HG03565 (cell line): Measurements from ENCODE around the gene HSBP1L1.

Source experiments
- ATAC-seq: cut with Tn5 transposase; IDR thresholded peaks from one replicate; pipeline ENCODE4 v1.9.1; 2021; ENCODE audit warnings: mild to moderate bottlenecking, moderate library complexity; ENCODE audit not compliant: unreplicated experiment

HSBP1L1 gene

GRCh38 chr18:79944126-79944731 is 20.2 kb upstream of the HSBP1L1 start:
- ATAC-seq: no peak

- ATAC-seq: no peak
Observed at GRCh38 chr18:79944746-79945117, 19.7 kb upstream of the HSBP1L1 start.

DNA sequence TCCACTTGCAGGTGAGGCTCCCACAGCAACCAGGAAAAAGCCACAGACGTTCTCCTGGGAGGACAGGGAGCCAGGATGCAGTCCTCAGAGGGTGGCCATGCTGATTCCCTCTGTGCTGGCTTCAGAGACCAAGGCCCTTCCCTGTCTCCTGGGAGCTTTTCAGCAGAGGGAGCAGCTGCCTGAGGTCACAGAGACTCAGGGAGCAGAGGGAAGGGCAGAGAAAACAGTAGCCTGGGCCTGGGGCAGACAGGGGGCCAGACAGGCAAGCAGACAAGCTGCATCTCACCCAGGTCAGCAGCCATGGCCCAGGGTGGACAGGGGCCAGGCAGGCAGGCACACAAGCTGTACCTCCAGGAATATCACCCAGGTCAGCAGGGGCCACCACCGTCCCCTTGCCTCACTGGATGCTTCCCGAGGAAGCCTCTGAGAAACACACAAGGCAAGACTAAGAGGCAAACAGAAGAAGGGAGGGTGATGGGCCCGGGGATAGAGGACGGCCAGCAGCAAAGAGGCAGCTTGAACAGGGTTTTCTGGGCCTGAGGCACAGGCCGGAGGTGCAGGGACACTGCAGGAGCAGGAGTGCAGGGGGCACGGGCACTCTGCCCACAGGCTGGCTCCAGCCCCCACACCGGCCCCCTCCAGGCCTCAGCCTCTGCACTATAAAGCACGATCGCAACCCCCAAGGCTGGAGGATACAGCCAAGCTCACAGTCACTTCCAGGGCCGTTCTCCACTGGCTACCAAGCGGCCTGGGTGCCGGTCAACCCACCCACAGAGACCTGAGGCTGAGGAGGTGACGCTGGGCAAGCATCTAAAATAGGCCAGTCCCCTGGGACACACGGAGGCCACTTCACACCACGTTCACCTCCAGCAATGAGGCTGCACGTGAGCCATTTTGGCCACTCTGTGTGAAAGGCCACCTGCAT is 19.1 kb upstream of the HSBP1L1 start:
- ATAC-seq: no peak

GRCh38 chr18:79947054-79947755 is 17.2 kb upstream of the HSBP1L1 start:
- ATAC-seq: no peak

GRCh38 chr18:79947881-79948610 is 16.4 kb upstream of the HSBP1L1 start:
- no peak for ATAC-seq

DNA sequence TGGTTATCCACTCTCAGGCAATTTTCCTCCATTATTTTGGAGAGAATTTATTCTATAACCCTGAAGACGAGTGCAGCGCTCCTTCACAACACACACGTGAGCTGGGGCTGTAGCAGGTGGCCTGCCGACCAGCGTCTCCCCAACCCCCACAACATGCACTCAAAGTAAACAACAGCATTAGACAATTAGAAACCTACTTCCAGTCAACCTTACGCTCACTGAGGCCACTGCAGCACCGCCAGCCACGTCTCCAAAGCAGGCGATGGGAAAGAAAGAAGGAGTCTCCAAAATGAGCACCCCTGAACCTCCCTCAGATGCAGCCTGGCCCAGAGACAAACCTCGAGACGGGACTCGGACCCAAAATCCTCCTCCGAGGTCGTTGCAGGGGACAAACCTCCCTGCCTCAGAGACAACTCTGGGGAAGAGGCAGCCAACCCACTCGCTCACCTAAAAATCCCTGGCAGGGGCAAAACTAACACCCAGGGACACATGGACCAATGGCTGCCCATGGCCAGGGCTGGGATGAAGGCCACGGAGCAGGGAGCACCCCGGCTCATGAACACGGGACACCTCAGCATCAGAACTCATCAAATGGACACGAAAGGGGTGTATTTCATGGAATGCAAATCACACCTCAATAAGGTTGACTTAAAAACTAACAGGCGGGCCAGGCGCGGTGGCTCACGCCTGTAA is 15.6 kb upstream of the HSBP1L1 start:
- ATAC-seq: no peak

- ATAC-seq: peak; percentile 23
Observed at GRCh38 chr18:79949697-79950487, 14.6 kb upstream of the HSBP1L1 start.

DNA sequence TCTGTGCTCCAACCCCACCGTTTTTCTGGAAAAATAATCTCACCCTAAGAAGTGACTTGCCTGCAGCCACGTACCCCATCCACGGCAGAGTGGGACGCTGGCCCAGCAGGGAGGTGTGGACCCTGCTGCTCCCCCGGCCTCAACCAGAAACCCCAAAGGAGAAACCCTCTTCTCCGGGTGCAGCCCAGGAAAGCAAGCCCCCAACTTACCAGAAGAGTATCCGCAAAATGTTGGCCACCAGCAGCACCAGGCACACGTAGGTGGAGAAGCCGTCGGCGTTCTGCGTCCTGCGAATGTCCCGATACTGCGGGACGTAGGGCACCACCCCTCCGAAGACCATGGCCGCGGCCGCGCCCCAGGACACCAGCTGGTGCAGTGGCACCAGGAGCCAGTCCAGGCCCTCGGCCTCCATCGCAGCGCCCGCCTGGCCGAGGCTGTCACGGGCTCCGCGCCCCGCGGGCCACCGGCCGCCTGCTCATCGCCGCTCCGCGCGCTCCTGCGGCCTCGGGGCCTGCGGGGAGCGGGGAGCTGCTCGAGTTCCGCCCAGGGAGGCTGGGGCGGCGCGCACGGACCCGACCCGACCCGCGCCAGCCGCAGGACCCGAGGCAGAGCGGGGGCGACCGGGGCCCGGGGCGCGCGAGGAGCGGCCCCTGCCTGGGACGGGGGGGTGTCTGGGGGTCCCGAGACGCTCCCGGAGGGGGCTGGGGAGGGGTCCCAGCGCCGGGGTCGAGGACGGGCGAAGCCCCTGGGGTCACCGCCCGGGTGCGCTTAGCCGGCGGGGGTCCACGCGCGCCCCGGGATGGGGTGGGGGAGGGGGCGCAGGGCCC is 13.7 kb upstream of the HSBP1L1 start:
- no peak for ATAC-seq

DNA sequence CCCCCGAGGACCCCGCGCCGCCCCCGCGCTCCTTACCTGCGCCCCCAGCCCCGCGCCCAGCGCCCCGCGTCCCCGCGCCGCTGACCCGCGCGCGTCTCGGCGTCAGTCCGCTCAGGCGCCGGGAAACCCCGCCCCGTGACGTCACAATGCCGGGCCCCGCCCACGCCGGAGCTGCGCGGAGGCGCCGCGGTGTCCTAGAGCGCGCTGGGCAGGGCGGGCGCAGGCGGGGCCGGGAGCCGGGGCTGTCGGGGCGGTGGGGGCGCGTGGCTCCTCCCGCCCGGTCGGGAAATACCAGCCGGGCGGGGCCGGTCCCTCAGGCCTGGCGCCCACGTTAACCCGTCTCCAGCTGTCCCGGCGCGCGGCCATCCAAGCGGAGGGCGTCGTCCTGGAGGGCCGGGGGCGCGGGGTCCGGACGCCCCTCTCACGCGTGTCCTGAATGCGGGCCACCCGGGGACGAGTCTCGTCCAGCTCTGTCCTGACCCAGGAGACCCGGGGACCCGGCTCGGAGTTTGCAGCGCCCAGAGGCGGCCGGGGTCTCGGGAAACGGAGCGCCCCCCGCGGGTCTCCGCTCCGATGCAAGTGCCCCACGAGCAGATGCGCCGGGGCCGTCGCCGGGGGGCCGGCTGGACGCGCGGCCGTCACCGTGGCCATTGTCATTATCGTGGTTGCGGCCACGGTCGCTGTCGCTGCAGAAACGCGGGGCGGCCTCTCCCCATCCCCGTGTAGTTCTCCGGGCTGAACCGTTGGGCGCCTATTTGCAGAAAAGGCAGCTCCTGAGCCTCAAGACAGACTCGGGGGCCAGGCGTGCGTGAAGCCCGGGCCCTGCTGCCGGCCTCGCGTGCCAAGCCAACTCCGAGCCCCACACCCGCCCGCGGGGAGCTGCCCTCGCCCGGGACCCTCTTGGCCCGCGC is 12.6 kb upstream of the HSBP1L1 start, which contains the start of gene SLC66A2:
SLC66A2 (minus strand) TSS at position 109 of the 911 bp plus-strand sequence. CDS start 727 bp downstream, outside the sequence.
- peak; percentile 56 for ATAC-seq

DNA sequence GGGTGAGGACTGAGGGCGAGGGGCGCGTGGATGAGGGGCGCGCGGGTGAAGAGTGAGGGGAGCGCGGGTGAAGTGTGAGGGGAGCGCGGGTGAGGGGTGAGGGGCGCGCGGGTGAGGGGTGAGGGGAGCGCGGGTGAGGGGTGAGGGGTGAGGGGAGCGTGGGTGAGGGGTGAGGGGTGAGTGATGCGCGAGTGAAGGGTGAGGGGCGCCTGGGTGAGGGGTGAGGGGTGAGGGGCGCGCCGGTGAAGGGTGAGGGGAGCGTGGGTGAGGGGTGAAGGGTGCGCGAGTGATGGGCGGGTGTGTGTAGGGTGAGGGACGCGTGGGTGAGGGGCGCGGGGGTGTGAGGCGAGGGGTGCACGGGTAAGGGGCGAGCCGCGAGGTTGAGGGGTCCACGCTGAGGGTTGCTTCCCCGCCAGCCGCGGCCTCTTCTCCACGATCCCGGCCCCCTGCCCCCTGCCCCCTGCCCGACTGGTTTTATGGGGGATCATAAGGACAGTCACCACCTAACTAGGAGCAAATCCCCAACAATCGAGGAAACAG is 11.9 kb upstream of the HSBP1L1 start:
- no peak for ATAC-seq

DNA sequence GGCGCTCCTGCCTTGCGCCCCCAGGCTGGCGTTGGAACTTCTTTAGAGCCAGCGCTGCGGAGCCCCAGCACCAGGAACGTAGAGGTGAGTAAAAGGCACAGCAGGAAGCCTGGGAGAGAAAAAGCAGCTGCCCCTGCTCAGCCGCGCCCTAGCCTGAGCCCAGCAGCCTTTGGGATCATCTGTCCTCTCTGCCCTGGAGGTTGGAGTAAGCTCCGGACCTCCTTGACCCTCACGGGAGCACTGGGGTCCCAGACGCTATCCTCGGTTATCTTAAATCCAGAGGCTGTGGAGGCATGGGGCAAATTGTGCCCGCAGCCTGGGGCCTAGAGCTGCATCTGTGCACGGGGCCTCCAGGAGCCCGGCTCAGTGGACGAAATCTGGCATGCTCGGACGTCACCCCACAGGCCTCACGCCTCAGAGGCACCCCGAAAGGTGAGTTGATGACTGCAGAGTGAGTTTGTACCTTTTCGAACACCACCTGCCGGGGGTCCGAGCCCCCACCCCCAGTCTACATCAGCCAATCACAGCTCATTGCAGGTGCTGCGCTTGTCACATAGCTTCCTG is 11.4 kb upstream of the HSBP1L1 start:
- ATAC-seq: no peak

DNA sequence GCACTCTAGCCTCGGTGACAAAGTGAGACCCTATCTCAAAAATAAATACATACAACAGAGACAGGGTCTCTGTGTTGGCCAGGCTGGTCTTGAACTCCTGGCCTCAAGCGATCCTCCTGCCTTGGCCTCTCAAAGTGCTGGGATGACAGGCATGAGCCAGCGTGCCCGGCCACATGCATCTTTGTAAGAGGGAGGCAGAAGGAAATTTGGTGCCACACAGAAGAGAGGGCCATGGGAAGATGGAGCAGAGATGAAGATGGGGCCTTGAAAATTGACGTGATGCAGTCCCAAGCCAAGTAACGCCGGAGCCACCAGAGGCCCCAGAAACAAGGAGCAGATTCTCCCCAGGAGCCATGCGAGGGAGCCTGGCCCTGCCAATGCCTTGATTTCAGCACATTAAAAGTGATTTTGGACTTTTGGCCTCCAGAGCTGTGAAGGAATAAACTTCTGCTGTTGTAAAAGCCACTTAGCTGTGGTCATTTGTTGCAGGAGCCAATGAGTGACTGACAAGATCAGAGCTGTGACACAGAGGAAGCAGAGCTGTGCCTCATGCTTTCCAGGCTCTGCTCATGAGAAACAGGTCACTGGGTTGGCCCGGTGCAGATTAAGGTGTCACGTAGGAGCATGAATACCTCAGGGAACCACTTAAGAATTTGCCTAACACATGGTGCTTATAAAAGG is 10.3 kb upstream of the HSBP1L1 start:
- ATAC-seq: no peak

DNA sequence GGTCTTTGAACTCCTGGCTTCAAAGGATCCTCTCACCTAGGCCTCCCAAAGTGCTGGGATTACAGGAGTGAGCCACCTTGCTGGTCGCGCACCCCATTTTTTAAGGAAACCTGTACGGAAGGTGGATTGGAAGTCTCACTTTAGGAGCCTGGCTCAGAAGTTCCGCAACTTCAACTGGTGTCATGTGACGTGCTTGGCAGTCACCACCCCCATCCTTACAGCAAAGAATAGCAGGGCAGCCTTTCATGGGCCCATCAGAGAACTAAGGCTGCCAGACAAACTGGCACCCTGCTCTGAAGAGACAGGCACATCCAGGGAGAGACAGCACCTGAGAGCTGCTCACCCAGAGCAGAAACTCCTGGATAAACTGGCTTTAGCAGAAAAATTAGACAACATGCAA is 9.7 kb upstream of the HSBP1L1 start:
- no peak for ATAC-seq

DNA sequence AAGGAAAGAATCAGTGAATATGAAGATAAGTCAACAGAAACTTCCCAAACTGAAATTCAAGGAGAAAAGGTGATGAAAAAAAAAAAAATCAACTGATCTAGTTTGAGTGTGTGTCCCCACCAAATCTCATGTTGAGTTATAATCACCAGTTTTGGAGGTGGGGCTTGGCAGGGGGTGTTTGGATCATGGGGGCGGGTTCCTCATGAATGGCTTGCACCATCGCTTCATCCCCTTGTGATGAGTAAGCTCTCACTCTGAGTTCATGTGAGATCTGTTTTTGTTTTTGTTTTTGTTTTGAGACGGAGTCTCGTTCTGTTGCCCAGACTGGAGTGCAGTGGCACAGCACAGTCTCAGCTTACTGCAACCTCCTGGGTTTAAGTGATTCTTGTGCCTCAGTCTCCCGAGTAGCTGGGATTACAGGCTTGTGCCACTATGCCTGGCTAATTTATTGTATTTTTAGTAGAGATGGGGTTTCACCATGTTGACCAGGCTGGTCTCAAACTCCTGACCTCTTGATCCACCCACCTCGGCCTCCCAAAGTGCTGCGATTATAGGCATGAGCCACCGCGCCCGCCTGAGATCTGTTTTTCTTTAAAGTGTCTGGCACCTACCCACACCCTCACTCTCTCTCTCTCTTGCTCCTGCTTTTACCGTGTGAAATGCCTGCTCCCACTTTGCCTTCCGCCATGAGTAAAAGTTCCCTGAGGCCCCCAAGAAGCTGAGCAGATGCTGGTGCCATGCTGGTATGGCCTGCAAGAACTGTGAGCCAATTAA is 9.0 kb upstream of the HSBP1L1 start:
- ATAC-seq: no peak

DNA sequence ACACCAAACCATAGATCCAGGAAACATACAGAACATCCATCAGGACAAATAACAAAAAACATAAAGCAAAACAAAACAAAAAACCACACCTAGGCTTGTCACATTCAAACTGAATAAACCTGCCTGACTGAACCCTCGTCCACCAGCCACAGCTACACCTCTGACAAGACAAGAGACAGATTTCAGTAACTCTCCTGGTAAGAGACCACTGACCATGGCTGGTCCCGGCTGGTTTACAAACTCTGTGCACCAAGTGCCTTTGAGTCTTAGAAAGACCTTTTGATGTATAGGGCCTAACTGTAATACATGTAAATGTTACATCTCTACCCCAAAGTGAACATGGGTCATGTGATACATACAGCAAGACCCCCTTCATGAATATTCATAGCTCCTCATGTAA is 8.2 kb upstream of the HSBP1L1 start:
- no peak for ATAC-seq

DNA sequence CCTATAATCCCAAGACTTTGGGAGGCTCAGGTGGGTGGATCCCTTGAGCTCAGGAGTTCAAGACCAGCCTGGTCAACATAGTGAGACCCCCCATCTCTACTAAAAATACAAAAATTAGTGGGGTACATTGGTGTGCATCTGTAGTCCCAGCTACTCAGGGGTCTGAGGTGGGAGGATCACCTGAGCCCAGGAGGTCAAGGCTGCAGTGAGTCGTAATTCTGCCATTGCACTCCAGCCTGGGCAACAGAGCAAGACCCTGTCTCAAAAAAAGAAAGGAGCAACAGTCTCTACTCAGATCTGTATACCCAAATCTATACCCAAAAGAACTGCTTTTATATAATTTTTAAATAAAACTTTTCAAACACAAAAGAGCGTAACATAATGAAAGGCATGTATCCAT is 5.5 kb upstream of the HSBP1L1 start:
- no peak for ATAC-seq
